Heart left ventricle (tissue), 16 donors: ENCODE results near the gene DCDC2. TPM values are rescaled to one million over a fixed set of nuclear protein-coding genes. Genes with fewer than 3 reads are reported as not detected.
"Not testable (repeated sequence)": the region's sequence is repeated elsewhere in the genome, so short reads cannot be mapped to it uniquely, and the experiment has no call there.

Source experiments
- ATAC-seq, 4 donors: fragments of 200-7000 bp; cut with Tn5 transposase; one replicate each; pipeline ENCODE4 v1.9.1; 2020 to 2022; ENCODE audit warnings: moderate library complexity in 4 of 4, mild to moderate bottlenecking in 3 of 4, moderate number of reproducible peaks in 1 of 4
- DNase-seq, 5 donors: peaks; one replicate each; pipeline ENCODE4 v3.0.0-alpha.2; 2020
- H3K27ac ChIP-seq, 12 donors: fragments of 200-600 bp; sonication (generic) in 4 of 12; one replicate each; pipeline versions ENCODE4 v1.5.0 to v1.8.0; 2016 to 2022; ENCODE audit warnings: mild to moderate bottlenecking in 2 of 12
- H3K27me3 ChIP-seq, 9 donors: fragments of 200-600 bp; sonication (generic) in 2 of 9; one replicate each; pipeline versions ENCODE4 v1.5.1 to v1.8.0; 2016 to 2022; ENCODE audit warnings: mild to moderate bottlenecking in 3 of 9
- H3K36me3 ChIP-seq, 9 donors: fragments of 200-600 bp; sonication (generic) in 2 of 9; one replicate each; pipeline versions ENCODE4 v1.5.0 to v1.8.0; 2018 to 2022; ENCODE audit warnings: mild to moderate bottlenecking in 2 of 9
- H3K4me1 ChIP-seq, 12 donors: fragments of 200-600 bp; sonication (generic) in 4 of 12; one replicate each; pipeline versions ENCODE4 v1.5.0 to v1.8.0; 2016 to 2022; ENCODE audit warnings: mild to moderate bottlenecking in 3 of 12
- H3K4me3 ChIP-seq, 12 donors: fragments of 200-600 bp; sonication (generic) in 4 of 12; one replicate each; pipeline versions ENCODE4 v1.5.0 to v1.8.0; 2017 to 2022; ENCODE audit warnings: mild to moderate bottlenecking in 9 of 12, moderate library complexity in 4 of 12
- H3K9me3 ChIP-seq, 12 donors: fragments of 200-600 bp; sonication (generic) in 4 of 12; one replicate each; pipeline versions ENCODE4 v1.5.0 to v1.8.0; 2016 to 2022; ENCODE audit warnings: mild to moderate bottlenecking in 1 of 12
- CTCF ChIP-seq, 12 donors: fragments of 200-600 bp; sonication (generic) in 4 of 12; IDR thresholded peaks; one replicate each; pipeline versions ENCODE4 v1.5.0 to v1.8.0; 2018 to 2022; ENCODE audit warnings: antibody characterized with exemption in 12 of 12, mild to moderate bottlenecking in 5 of 12
- POLR2A ChIP-seq, 2 donors: fragments of 450-650 bp; IDR thresholded peaks; one replicate each; pipeline ENCODE4 v1.6.1; 2017; ENCODE audit warnings: antibody characterized with exemption in 2 of 2, mild to moderate bottlenecking in 2 of 2, moderate library complexity in 2 of 2
- WGBS, 4 donors: extraction: QIAGEN DNeasy Blood & Tissue Kit in 2 of 4; methylation state at CpG; one replicate each; pipeline versions ENCODE4 v1.1.5 to v1.1.7; 2013 to 2018; 5-methylcytosine and 5-hydroxymethylcytosine counted together
- intact Hi-C, 10 donors: fragments of 100-400 bp; cut with DNase I; formaldehyde crosslinking; loops; one replicate each; pipeline versions ENCODE4 v1.11.1 to v1.14.2; 2022
- polyA plus RNA-seq, 2 donors: library from polyadenylated mRNA; stranded (reverse); fragments of 200-250 nt; gene quantifications; one replicate each; pipeline ENCODE4 v1.2.3, GENCODE V29; 2013
- total RNA-seq, 9 donors: library from RNA; depleted of rRNA in 2 of 9; stranded (reverse); fragments of >200 nt in 2 of 9; fragmentation: NEBNext Ultra II Directional in 3 of 9; extraction: Animal tissue kit (Norgen Biotek cat#: 25700) in 3 of 9; gene quantifications; one replicate each; pipeline versions ENCODE4 v1.1.0 to v1.2.4, GENCODE V29; 2016 to 2023
- donor health status: ischemic (EF 13 %, LVEDD 7.1; RV severe dilation, severe dysfunction).
- donor health status: healthy with polysubstance abuse.
- donor health status: DM: no; HTN: yes; CAD: no.
- donor health status: DM: no; HTN: no; CAD: no.
- donor health status: ischemic (EF 25% LVEDD 6.9; RV normal size, moderate dysfunction).
- donor health status: ischemic (EF 25% LVEDD 5.7; RV mildly dilated, moderate dysfunction).
- donor health status: healthy.
- donor health status: DM: yes; HTN: yes; CAD: no.
- donor health status: ischemic (EF 35%, LVEDD 5.7; RV mildly dilated, moderate dysfunction).
- donor health status: nonischemic (EF 11% LVEDD 7.7; RV severe dilation, severe dysfunction).
- donor health status: DM: yes; HTN: yes; CAD: no.
- donor health status: PGD.
- donor health status: ischemic (EF 29% LVEDD 5.4; RV normal size, mild dysfunction).
- donor health status: nonischemic (EF 23%, LVEDD 6.1; RV moderate dilation, normal function).

Gene DCDC2
- total and polyA plus RNA-seq, 11 donors = 0.05 to 0.16 TPM; not detected in 9

DNA sequence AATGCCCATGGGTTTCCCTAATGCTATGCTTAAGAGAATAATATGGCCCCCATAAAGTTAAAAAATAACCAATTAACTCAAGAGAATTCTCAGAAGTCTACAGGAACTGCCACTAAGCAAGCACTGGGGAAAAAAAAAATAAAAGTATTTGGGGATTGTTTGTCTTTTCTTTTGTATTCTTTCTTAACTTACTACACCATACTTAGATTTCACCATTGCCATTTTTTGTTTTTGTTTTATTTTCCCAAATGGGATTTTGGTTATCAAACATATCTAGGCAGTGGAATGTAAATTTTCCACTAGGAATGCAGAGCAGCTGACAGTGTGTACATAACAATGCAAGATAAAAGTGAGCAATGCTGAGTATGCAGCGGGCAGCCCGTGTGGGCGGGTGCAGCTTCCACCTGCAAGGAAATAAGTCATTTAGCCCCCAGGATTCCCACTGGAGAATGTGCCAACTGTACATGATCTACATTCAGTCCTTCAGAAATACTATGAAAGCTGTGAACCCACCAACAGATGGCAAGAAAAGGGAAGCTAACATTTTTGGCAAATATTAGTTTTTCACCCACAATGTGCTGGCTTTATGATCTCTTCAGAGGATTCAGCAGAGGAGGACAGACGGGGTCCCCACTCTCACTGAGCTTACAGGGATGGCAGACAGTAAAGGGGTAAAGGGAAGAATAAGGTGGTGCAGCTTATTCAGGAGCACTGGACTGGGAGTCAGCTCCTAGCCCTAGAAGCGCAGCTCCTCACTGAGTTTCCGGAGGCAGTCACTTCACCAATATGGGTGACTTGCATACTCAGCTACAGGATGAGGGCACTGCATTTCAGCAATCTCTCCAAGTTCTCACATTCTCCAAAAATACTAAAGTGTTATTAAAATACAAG lies 44.4 kb downstream of the DCDC2 start:
- no peak for DNase-seq
- WGBS, 4 donors = 39 to 49% (median 42%) methylated on average over 6 of the region's 6 CpGs
- Histone ChIP-seq H3K36me3 (no peaks in the 10 kb centered on the region), H3K27me3 (peaks cover 0 to 6% (median 0%) of the 10 kb centered on the region in 9 donors), H3K27ac (no peak overlapping the region), H3K4me1 (no peaks in the 10 kb centered on the region), H3K4me3 (no peak overlapping the region), H3K9me3 (peaks cover 0 to 10% (median 0%) of the 10 kb centered on the region in 12 donors)
- TF ChIP-seq CTCF (IDR thresholded peaks at IDR 0.05) (no peak), POLR2A (IDR thresholded peaks at IDR 0.05) (no peak)
- no peak for ATAC-seq
- intact Hi-C loops = no loop called here

GRCh38 chr6:24311775-24312174 lies 46.1 kb downstream of the DCDC2 start:
- H3K27me3 ChIP-seq, H3K9me3 ChIP-seq, ATAC-seq, H3K4me1 ChIP-seq, H3K27ac ChIP-seq, H3K36me3 ChIP-seq, intact Hi-C loops, DNase-seq, H3K4me3 ChIP-seq: not testable (repeated sequence)
- WGBS, 4 donors = 87 to 90% (median 88%) methylated on average over 4 of the region's 4 CpGs

GRCh38 chr6:24307881-24308280 lies 50.0 kb downstream of the DCDC2 start:
- TF ChIP-seq POLR2A (IDR thresholded peaks at IDR 0.05) = no peak
- TF ChIP-seq CTCF (IDR thresholded peaks at IDR 0.05) = no peak
- Histone ChIP-seq H3K9me3 (peaks cover 0 to 10% (median 0%) of the 10 kb centered on the region in 12 donors), H3K27me3 (no peaks in the 10 kb centered on the region), H3K36me3 (no peaks in the 10 kb centered on the region), H3K4me3 (no peak overlapping the region), H3K27ac (no peak overlapping the region), H3K4me1 (no peaks in the 10 kb centered on the region)
- DNase-seq = no peak
- no peak for ATAC-seq
- intact Hi-C loops = no loop called here
- WGBS, 4 donors = 31 to 69% (median 37%) methylated on average over 1 of the region's 1 CpG

GRCh38 chr6:24306936-24307335 lies 50.9 kb downstream of the DCDC2 start:
- Histone ChIP-seq H3K27ac (no peak overlapping the region), H3K36me3 (no peaks in the 10 kb centered on the region), H3K4me1 (no peaks in the 10 kb centered on the region), H3K4me3 (no peak overlapping the region), H3K9me3 (peaks cover 0 to 10% (median 0%) of the 10 kb centered on the region in 12 donors), H3K27me3 (no peaks in the 10 kb centered on the region)
- no peak for TF ChIP-seq POLR2A (IDR thresholded peaks at IDR 0.05)
- TF ChIP-seq CTCF (IDR thresholded peaks at IDR 0.05) = no peak
- ATAC-seq (no peak), DNase-seq (no peak)
- intact Hi-C loops = no loop called here
- 62 to 69% (median 65%) methylated on average over 1 of the region's 1 CpG for WGBS, 4 donors
